Measurements from ENCODE around the gene AKAP7.
"Not testable (repeated sequence)": the region's sequence is repeated elsewhere in the genome, so short reads cannot be mapped to it uniquely, and the experiment has no call there.

The AKAP7 gene

GRCh38 chr6:131255911-131256310 lies 120.6 kb downstream of the AKAP7 start:
- DNase-seq (ENCODE audit: low spot score): no peak

DNA sequence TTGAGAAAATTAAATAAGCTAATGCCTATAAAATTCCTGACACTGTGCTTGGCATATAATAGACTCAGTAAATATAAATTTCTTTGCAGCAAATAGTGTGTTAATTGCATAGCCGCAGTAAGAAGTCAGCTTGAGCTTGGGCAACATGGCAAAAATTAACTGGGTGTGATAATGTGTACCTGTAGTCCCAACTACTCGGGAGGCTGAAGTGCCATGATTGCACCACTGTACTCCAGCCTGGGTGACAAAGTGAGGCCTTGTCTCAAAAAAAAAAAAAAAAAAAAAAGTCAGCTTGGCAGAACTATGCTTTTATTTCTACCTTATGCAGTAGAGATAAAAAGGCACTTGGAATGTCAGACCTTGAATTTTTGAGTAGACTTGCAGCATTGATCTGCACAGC lies 121.8 kb downstream of the AKAP7 start:
- DNase-seq (ENCODE audit: low spot score): no peak

GRCh38 chr6:131258010-131258652 lies 122.9 kb downstream of the AKAP7 start:
- DNase-seq (ENCODE audit: low spot score): no peak

DNA sequence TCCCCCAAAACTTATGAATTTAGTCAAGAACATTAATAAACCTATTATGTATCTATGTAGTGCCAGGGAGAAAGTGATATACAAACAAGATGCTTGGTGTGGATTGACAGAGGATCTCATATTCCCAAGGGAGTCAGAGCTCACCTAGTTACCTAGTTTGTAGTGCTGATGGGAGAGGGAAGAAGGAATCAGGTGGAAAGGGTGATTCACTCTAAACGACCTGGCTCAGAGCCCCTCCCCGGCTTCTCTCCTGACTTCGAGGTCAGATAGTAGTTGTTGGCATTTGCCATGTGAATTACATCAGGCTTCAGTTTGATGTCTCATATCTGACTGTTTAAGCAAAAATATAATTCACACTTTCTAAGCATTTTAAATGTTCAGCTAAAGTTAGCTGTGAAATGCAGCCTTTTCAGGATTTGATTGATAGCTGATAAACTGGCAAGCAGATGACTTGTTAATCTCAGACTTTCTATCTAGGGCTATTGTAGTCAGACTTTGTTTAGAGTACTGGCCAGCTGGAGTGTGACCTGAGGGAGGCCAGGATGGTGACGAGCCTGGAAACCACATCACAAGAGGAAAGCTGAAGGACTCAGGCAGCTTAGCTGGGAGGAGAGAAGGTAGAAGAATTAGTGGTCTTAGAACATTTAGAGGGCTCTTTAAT lies 123.7 kb downstream of the AKAP7 start:
- DNase-seq (ENCODE audit: low spot score): no peak

- DNase-seq (ENCODE audit: low spot score): not testable (repeated sequence)
These were observed 125.7 kb downstream of the AKAP7 start for GRCh38 chr6:131260960-131261359.

DNA sequence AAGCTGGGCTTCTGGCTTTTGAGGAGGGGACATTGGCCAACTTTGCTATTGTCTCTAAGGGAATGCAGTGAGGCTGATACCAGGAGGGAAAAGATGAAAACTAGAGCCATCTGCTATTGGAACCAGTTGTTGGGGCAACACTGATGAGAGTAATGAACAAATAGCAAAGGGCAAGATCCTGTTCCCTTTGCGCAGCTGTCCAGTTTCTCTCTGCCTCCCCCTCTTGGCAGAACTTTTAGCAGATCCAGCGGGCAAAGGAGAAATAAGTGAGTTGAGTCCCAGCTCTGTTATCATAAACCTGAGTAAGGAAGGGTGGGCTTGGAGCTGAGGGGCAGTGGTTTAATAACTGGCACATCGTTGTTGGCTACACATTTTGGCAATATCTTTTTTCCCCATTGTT lies 126.8 kb downstream of the AKAP7 start:
- DNase-seq (ENCODE audit: low spot score): no peak

GRCh38 chr6:131265939-131266338 lies 130.7 kb downstream of the AKAP7 start:
- DNase-seq (ENCODE audit: low spot score): no peak

GRCh38 chr6:131268303-131268702 lies 133.0 kb downstream of the AKAP7 start:
- DNase-seq (ENCODE audit: low spot score): no peak

DNA sequence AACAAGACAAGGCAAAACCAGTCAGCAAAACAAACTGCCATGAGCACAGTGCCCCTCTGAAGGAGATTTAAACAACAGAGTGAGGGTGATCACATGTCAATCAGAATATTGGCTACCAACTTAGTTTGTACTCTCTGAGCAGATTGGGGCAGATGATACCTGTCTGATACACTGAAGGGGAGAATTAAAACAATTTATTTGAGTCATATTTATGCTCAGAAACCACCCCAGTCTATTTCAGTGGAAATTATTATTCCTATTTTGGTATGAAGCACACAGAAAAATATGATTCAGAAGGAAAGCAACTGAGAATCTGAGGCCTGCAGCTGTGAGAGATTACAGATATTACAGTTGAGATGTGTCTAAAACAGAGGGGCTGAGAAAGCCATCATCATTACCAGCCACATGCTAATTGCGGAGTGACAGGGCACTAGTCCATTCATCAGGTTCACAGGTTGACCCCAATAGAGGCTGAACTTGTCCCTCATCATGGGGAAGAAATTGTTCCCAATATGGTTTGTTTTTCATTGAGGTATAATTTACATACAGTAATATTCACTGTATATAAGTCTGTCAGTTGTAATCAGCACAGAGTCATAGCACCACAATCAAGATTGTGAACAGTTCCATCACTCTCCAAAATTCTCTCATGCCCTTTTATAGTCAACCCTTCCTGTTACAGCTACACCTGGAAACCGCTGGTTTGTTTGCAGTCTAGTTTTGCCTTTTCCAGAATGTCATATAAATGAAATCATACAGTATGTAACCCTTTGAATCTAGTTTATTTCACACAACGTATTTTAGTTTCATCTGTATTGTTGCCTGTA lies 134.5 kb downstream of the AKAP7 start:
- DNase-seq (ENCODE audit: low spot score): no peak

GRCh38 chr6:131270534-131270933 lies 135.3 kb downstream of the AKAP7 start:
- DNase-seq (ENCODE audit: low spot score): no peak

DNA sequence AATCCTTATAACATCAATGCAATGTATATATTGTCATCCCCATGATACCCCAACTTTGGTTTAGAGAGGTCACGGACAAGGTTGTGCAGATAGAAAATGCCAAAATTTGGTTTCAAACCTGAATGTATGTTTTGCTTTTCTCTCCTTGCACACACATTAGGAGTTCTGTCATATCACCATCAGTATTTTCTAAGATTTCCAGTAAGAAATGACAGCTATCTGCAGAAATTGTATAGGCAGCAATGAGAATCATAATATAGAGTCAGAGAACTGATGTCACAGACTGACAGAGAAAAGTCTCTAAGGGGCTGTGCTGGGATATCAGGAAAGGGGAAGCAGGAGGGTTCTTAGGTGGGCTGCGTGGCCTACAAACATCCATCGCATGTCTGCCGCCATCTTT lies 140.0 kb downstream of the AKAP7 start:
- DNase-seq (ENCODE audit: low spot score): no peak

DNA sequence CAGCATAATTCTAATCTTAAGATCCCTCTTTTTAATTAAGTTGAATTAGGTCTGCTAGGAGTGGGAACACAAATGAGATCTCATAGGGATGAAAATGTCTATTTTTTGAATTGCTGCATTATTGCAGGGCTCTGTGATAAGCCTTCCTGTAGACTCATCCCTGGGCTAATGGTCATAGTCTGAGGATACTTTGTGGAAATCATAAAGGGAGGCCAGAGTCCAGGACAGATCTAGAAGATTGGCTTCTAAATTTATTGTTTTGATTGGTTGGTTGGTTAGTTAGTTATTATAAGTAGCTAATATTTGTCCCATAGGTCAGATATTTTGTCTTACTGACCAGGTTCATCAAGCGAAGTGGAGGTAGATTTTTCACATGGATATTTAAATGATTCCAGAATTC lies 142.3 kb downstream of the AKAP7 start:
- DNase-seq (ENCODE audit: low spot score): no peak

DNA sequence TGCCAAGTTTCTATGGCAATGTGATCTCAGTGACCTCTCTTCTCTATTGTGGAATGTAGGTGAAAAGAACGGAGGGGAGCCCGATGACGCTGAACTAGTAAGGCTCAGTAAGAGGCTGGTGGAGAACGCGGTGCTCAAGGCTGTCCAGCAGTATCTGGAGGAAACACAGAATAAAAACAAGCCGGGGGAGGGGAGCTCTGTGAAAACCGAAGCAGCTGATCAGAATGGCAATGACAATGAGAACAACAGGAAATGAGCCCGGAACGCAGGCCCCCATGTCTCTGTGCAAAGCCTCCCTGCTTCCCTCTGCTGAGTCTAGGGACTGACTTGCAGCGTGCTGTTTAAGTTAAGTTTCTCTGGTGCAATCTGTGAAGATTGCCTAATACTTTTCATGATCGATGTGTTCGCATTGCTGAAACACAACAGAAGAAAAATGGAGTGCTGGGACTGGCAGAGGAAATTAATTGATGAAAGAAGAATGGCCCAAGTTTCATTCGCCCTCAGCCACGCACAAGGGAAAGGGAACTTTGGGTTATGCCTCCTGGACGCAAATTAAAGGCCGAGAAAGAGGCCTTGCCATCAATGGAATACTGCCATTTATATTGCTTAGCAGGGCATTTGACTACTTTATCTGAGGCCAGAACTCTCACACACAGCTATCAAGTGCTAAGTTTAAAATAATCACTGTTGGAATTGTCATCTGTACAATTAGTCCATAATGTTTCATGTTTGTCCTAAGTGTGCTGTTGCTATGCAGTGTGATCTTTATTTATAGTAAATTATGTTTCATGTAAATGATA lies 146.4 kb downstream of the AKAP7 start:
- peak; percentile 75 for DNase-seq (ENCODE audit: low spot score)

DNA sequence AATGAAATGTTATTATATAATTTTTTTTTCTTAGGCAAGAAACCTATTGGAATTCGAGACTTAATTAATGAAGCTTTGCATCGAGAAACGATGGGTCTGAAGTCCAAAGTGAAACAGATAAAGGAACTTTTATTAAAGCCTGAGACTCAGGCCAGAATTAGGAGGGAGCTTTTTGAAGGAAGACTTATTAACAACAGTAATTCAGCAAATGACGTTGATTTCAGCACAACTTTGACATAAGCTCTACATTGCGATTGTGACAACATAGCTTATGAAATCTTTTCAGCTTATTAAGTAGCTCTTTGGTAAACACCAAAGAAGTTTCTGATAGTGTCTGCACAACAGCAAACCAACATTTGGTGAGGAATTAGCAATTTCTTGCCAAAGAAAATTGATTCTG lies 147.1 kb downstream of the AKAP7 start:
- no peak for DNase-seq (ENCODE audit: low spot score)

GRCh38 chr6:131283466-131284175 lies 148.4 kb downstream of the AKAP7 start:
- no peak for DNase-seq (ENCODE audit: low spot score)

GRCh38 chr6:131285548-131285947 lies 150.3 kb downstream of the AKAP7 start:
- DNase-seq (ENCODE audit: low spot score): no peak

DNA sequence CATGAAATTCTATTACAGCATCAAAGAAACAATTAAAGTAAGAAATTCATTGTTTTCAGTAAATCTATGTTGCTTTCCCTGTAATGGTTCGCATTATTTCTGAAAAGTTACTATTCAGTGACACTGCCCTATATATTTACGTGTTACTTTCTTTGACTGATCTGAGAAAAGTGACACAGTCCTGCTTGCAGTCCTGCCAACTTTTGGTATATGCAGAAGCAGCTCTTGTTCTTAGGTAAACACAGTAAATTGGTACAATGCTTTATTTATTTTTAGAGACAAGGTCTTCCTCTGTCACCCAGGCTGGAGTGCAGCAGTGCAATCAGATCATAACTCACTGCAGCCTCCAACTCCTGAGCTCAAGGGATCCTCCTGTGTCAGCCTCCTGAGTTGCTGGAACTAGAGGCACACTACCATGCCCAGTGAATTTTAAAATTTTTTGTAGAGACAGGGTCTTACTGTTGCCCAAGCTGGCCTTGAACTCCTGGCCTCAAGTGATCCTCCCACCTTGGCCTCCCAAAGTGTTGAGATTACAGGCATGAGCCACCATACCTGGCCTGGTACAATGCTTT lies 151.3 kb downstream of the AKAP7 start:
- DNase-seq (ENCODE audit: low spot score): no peak

DNA sequence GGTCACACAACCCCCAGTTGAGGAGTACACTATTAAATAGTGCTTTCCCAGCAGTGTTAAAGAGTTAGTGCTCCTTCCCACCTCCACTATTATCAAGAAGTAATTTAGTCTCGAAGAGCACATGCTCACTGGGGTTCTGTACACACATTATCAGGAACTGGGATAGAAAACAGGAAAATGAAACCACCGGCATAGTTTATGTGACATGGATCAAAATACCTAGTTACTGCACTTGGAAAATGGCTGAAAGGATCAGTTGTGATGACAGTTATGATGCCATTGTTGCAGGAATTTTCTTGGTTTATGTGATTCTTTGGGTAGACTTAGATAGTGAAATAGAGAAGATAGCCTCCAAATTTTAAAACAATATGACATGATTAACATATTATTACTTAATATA lies 152.9 kb downstream of the AKAP7 start:
- no peak for DNase-seq (ENCODE audit: low spot score)

DNA sequence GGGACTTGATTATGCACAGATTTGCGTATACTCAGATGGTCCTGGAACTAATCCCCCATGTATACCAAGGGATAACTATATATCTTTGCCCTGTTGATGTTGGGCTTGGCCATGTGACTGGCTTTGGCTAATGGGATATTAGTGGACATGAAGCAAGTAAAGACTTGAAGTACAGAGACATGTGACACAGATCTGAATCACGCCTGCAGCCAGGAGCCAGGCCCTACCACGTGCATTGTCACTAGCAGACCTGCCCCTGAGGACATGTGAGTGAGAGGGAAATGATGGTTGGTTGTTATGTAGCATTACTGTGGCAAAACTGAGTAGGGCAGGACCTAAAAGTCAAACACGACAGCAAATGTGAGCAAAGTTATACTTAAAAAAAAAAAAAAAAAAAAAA lies 155.7 kb downstream of the AKAP7 start:
- no peak for DNase-seq (ENCODE audit: low spot score)

DNA sequence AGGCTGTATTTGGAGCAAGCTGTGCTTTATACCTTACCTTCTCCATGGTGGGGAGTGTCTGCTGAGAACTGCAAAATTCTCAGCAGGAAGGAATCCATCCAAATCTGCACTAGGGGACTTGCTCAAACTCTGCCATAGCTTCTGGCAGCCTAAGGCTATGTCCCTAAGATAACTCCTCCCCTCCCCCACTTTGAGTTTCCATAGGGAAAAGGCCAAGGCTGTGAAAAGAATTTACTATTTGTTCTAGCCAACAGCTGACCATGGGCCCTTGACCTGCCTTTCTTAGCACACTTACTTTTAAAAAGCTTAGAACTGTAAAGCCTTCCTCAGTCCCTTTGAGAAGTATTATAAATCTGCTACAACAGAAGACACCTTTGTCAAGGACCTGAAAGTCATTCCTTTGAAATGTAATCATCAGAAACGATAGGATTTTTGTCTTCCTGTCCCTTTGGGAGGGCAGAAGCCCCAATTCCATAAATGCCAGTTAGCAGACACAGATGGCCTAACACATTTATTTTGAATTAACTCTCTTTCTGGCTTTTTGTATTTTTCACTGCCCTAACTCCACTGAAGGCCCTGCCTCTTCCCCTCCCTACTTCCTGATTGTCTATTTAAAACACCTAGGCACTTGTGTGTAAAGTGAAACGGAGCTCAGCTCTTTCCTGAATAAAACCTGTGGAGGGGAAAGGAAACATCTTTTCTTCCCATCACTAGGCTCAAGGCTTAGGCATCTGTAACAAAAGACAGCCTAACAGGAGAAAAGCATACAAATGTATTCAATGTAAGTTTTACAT lies 157.1 kb downstream of the AKAP7 start:
- DNase-seq (ENCODE audit: low spot score): no peak
